ENCODE results near the gene IBA57.
"Not testable (repeated sequence)": the region's sequence is repeated elsewhere in the genome, so short reads cannot be mapped to it uniquely, and the experiment has no call there.

IBA57 gene

GRCh38 chr1:228213917-228214808 is 48.6 kb downstream of the IBA57 start:
- DNase-seq, result no peak

- no peak for DNase-seq
Observed at GRCh38 chr1:228214921-228215662, 49.5 kb downstream of the IBA57 start.

GRCh38 chr1:228215663-228216116 is 50.1 kb downstream of the IBA57 start:
- DNase-seq, result no peak

GRCh38 chr1:228216371-228217320 is 51.0 kb downstream of the IBA57 start:
- DNase-seq, result no peak

GRCh38 chr1:228217551-228218344 is 52.1 kb downstream of the IBA57 start:
- no peak for DNase-seq

GRCh38 chr1:228218513-228219244 is 53.1 kb downstream of the IBA57 start:
- no peak for DNase-seq

- no peak for DNase-seq
Observed at GRCh38 chr1:228219245-228219961, 53.8 kb downstream of the IBA57 start.

- DNase-seq, result no peak
Observed at GRCh38 chr1:228219962-228220780, 54.6 kb downstream of the IBA57 start.

- not testable (repeated sequence) for DNase-seq
Observed at GRCh38 chr1:228221097-228221496, 55.5 kb downstream of the IBA57 start.

- no peak for DNase-seq
Observed at GRCh38 chr1:228222548-228222947, 56.9 kb downstream of the IBA57 start.

GRCh38 chr1:228224198-228225164 is 58.9 kb downstream of the IBA57 start:
- DNase-seq, result no peak

- no peak for DNase-seq
Observed at GRCh38 chr1:228225165-228225710, 59.6 kb downstream of the IBA57 start.

- no peak for DNase-seq
Observed at GRCh38 chr1:228225740-228226139, 60.1 kb downstream of the IBA57 start.

- DNase-seq, result no peak
Observed at GRCh38 chr1:228226141-228226874, 60.7 kb downstream of the IBA57 start.

GRCh38 chr1:228226956-228227791 is 61.6 kb downstream of the IBA57 start:
- DNase-seq, result no peak

- not testable (repeated sequence) for DNase-seq
Observed at GRCh38 chr1:228228147-228228546, 62.5 kb downstream of the IBA57 start.

All from CD4-positive, alpha-beta T cell treated with Interleukin-4 for 4 hours (primary cell).